ENCODE data around the gene PABPN1L.

DNA sequence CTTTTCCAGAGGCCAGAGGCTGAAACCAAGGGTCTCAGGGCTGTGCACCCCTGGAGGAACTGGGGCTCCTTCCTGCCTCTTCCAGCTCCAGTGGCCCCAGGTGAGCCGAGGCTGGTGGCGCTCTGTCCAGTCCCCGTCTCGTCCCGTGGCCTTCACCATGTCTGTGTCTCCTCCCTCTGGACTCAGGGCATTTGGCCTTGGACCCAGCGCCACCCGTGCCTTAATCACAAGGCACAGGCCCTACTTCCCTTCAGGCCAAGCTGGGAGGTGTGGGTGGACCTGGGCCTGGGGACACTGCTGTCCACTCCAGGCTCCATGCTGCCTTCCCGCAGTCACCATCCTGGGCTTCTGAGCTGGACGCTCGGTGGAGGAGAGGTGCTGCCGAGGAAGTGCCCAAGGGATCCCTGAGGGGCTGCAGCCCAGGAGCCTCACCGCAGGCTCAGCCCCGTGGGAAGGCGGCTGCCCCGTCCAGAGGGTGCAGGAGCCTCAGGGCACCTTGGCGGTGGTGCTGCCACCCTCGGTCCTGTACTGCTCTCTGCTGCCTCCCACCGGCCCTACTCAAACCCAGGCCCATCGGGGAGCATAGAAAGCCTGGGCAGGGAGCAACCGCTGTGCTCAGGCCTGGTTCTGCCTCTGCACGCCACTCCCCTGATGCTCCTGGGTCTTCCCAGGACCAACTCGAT is 45.2 kb downstream of the PABPN1L start:
- TF ChIP-seq SP1 (IDR thresholded peaks at IDR 0.05; ENCODE audit: low read depth) = no peak
- no peak for TF ChIP-seq EZH2 (IDR thresholded peaks at IDR 0.05)
- TF ChIP-seq, protein P1, sequence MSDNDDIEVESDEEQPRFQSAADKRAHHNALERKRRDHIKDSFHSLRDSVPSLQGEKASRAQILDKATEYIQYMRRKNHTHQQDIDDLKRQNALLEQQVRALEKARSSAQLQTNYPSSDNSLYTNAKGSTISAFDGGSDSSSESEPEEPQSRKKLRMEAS (IDR thresholded peaks at IDR 0.05) = no peak
- TF ChIP-seq FOSL1 (IDR thresholded peaks at IDR 0.05; ENCODE audit: low read depth) = no peak
- TF ChIP-seq CTCF (IDR thresholded peaks at IDR 0.05 in 2 of 3, conservative IDR thresholded peaks at IDR 0.05 in 1 of 3; ENCODE audit: borderline replicate concordance in 1 of 3, insufficient read depth in 1 of 3, low read depth in 2 of 3, low read length in 2 of 3) = peak in 2 of 3 experiments; percentile 23 to 24; a peak in 2 of 6 replicates
- TF ChIP-seq POLR2AphosphoS5 (IDR thresholded peaks at IDR 0.05; ENCODE audit: low read depth, low read length) = no peak
- TF ChIP-seq POLR2A (IDR thresholded peaks at IDR 0.05; ENCODE audit: borderline replicate concordance, extremely low read depth, insufficient read depth, insufficient read length) = no peak
- TF ChIP-seq ZFX (IDR thresholded peaks at IDR 0.05) = no peak
- TF ChIP-seq JUND (IDR thresholded peaks at IDR 0.05) = no peak
- no peak for TF ChIP-seq ZNF274 (IDR thresholded peaks at IDR 0.05; ENCODE audit: low read depth, low read length)
- TF ChIP-seq ZBTB33 (IDR thresholded peaks at IDR 0.05; ENCODE audit: extremely low read depth, insufficient replicate concordance, low read length) = no peak
- no peak for TF ChIP-seq ELF1 (IDR thresholded peaks at IDR 0.05; ENCODE audit: borderline replicate concordance, low read depth)
- TF ChIP-seq EZH2phosphoT487 (IDR thresholded peaks at IDR 0.05; ENCODE audit: borderline replicate concordance) = no peak

Data from HCT116 (cell line).